ENCODE results near the gene HMGXB4. TPM values are rescaled to one million over a fixed set of nuclear protein-coding genes. Genes with fewer than 3 reads are reported as not detected.

Gene HMGXB4
- total and polyA plus RNA-seq, 2 of the 13 experiments (the other 11 are each of a cell fraction or from before 2014, with no cell fraction given), result 13.9 to 16.3 TPM

DNA sequence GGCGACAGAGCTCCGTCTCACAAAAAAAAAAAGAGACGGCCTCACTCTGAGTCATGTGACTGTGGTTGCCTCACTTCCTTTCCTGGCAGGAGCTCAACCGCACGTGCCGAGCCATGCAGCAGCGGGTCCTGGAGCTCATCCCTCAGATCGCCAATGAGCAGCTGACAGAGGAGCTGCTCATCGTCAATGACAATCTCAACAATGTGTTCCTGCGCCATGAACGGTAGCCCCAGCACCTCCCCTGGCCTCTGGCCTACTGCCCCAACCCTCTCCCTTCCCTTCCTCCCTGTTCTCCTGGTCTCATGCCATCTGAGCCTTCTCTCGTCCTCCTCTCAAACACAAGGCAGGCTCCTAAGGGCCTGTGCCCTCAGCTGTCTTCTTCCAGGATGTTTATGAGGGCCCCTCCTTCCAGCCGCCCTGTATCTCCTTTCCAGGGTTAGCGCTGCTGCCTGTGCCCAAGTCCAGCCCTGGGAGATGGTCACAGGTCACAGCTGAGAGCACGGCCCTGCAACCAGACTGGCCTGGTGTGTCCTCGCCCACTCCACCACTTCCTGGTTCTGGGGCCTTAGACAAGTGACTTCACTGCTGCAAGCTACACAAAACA lies 73.1 kb downstream of the HMGXB4 start:
- Histone ChIP-seq H3K4me1 (ENCODE audit: insufficient read depth, low read length) (peaks cover 53% of the 10 kb centered on the region), H3K4me2 (ENCODE audit: low read depth, low read length) (no peak overlapping the region), H3K9me3 (ENCODE audit: low read length) (no peaks in the 10 kb centered on the region), H3K36me3 (replicated peaks in 1 of 2; ENCODE audit: control insufficient read depth in 1 of 2, insufficient read depth in 2 of 2, low read length in 2 of 2) (peaks cover 37 to 68% of the 10 kb centered on the region in 2 experiments), H2AFZ (ENCODE audit: low read length) (no peak overlapping the region), H3K4me3 (replicated peaks in 1 of 3; ENCODE audit: insufficient read depth in 1 of 3, low read depth in 2 of 3, low read length in 3 of 3) (no peak overlapping the region), H3K79me2 (ENCODE audit: insufficient read depth, low read length) (no peaks in the 10 kb centered on the region), H3K27me3 (ENCODE audit: control insufficient read depth in 1 of 2, insufficient read depth in 2 of 2, low read length in 2 of 2) (no peaks in the 10 kb centered on the region), H3K27ac (ENCODE audit: extremely low read length, insufficient read depth, low read length) (peak overlapping the region; percentile 44), H3K9ac (ENCODE audit: insufficient read depth, low read depth, low read length) (no peak overlapping the region), H4K20me1 (ENCODE audit: insufficient read depth, low read length) (no peaks in the 10 kb centered on the region)
- in situ Hi-C loops (cut with HindIII; ENCODE audit: extremely low pct_ligation_motif_present, low pct_unique_long_range_greater_than_20kb) (no loop called here), intact Hi-C loops (cut with micrococcal nuclease; ENCODE audit: unreplicated experiment) (no loop called here)
- BruUV-seq (replicated peaks), result no TSS peak
- no peak for ATAC-seq
- POLR2A ChIA-PET, result interaction anchor here (1.4 to 1.7 kb wide), 3 partner anchors 9 to 31 kb away, joined by 3 to 6 read pairs (median 3); partner anchors contain the start of gene TOM1
- WGBS (ENCODE audit: low lambda C conversion rate), result 90% methylated on average over 16 of the region's 16 CpGs
- no peak for FAIRE-seq
- TF ChIP-seq FLYWCH1 (CRISPR knock-in tag; IDR thresholded peaks at IDR 0.05), result no peak
- TF ChIP-seq, protein P1, sequence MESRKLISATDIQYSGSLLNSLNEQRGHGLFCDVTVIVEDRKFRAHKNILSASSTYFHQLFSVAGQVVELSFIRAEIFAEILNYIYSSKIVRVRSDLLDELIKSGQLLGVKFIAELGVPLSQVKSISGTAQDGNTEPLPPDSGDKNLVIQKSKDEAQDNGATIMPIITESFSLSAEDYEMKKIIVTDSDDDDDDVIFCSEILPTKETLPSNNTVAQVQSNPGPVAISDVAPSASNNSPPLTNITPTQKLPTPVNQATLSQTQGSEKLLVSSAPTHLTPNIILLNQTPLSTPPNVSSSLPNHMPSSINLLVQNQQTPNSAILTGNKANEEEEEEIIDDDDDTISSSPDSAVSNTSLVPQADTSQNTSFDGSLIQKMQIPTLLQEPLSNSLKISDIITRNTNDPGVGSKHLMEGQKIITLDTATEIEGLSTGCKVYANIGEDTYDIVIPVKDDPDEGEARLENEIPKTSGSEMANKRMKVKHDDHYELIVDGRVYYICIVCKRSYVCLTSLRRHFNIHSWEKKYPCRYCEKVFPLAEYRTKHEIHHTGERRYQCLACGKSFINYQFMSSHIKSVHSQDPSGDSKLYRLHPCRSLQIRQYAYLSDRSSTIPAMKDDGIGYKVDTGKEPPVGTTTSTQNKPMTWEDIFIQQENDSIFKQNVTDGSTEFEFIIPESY (CRISPR knock-in tag; IDR thresholded peaks at IDR 0.05), result peak; percentile 85
- no peak for TF ChIP-seq ZFAT (CRISPR knock-in tag; conservative IDR thresholded peaks at IDR 0.05)
- peak; percentile 70; the same call in 1 of the 2 replicates for TF ChIP-seq BHLHE40 (IDR thresholded peaks at IDR 0.05; ENCODE audit: low read length)
- TF ChIP-seq, protein P2, sequence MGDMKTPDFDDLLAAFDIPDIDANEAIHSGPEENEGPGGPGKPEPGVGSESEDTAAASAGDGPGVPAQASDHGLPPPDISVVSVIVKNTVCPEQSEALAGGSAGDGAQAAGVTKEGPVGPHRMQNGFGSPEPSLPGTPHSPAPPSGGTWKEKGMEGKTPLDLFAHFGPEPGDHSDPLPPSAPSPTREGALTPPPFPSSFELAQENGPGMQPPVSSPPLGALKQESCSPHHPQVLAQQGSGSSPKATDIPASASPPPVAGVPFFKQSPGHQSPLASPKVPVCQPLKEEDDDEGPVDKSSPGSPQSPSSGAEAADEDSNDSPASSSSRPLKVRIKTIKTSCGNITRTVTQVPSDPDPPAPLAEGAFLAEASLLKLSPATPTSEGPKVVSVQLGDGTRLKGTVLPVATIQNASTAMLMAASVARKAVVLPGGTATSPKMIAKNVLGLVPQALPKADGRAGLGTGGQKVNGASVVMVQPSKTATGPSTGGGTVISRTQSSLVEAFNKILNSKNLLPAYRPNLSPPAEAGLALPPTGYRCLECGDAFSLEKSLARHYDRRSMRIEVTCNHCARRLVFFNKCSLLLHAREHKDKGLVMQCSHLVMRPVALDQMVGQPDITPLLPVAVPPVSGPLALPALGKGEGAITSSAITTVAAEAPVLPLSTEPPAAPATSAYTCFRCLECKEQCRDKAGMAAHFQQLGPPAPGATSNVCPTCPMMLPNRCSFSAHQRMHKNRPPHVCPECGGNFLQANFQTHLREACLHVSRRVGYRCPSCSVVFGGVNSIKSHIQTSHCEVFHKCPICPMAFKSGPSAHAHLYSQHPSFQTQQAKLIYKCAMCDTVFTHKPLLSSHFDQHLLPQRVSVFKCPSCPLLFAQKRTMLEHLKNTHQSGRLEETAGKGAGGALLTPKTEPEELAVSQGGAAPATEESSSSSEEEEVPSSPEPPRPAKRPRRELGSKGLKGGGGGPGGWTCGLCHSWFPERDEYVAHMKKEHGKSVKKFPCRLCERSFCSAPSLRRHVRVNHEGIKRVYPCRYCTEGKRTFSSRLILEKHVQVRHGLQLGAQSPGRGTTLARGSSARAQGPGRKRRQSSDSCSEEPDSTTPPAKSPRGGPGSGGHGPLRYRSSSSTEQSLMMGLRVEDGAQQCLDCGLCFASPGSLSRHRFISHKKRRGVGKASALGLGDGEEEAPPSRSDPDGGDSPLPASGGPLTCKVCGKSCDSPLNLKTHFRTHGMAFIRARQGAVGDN (CRISPR knock-in tag; IDR thresholded peaks at IDR 0.05), result peak; percentile 69
- TF ChIP-seq PRPF4 (IDR thresholded peaks at IDR 0.05; ENCODE audit: low read depth, low read length, poor library complexity, severe bottlenecking), result peak; percentile 42
- peak; percentile 48; the same call in 1 of the 2 replicates for TF ChIP-seq GABPB1 (CRISPR knock-in tag; IDR thresholded peaks at IDR 0.05)
- TF ChIP-seq ZBTB38 (CRISPR knock-in tag; IDR thresholded peaks at IDR 0.05), result peak; percentile 100
- no peak for DNase-seq (ENCODE audit: low spot score)
- CTCF ChIA-PET (ENCODE audit: low intra/inter-chr PET ratio, low total read pairs), result no interaction called here

All from HepG2 (cell line).